DND-41 (cell line): ENCODE results near the gene GNS.

Experiments used
- ATAC-seq: fragments of 200-7000 bp; cut with Tn5 transposase; 3 replicates; pipeline ENCODE4 v1.9.1; 2021; ENCODE audit warnings: low read depth; ENCODE audit not compliant: insufficient read depth
- DNase-seq: peaks from one replicate; pipeline ENCODE4 v3.0.0-alpha.2; 2020
- H2AFZ ChIP-seq: 2 replicates; pipeline ENCODE4 v1.6.0; 2012; ENCODE audit warnings: low read depth, low read length
- H3K27ac ChIP-seq: 2 replicates; pipeline ENCODE4 v1.5.1; 2012; ENCODE audit warnings: low read length, inconsistent platforms
- H3K27me3 ChIP-seq: fragments of 200-600 bp; sonication (generic); 2 replicates; pipeline ENCODE4 v1.6.0; 2012; ENCODE audit warnings: low read length, mild to moderate bottlenecking, inconsistent platforms; ENCODE audit not compliant: insufficient read depth, poor library complexity
- H3K36me3 ChIP-seq: 2 replicates; pipeline ENCODE4 v1.5.1; 2012; ENCODE audit warnings: low read length, inconsistent platforms; ENCODE audit not compliant: insufficient read depth
- H3K4me1 ChIP-seq: 2 replicates; pipeline ENCODE4 v1.5.1; 2012; ENCODE audit warnings: mild to moderate bottlenecking, low read length; ENCODE audit not compliant: insufficient read depth
- H3K4me2 ChIP-seq: 2 replicates; pipeline ENCODE4 v1.6.0; 2012; ENCODE audit warnings: mild to moderate bottlenecking, moderate library complexity, low read length, inconsistent platforms; ENCODE audit not compliant: insufficient read depth
- H3K4me3 ChIP-seq, 2 experiments: fragments of 200-600 bp in 1 of 2; shearing (Covaris generic) in 1 of 2; 2 replicates each; pipeline ENCODE4 v1.5.1; 2012 to 2016; ENCODE audit warnings: inconsistent platforms in 2 of 2, low read length in 2 of 2, mild to moderate bottlenecking in 2 of 2, low read depth in 1 of 2, moderate library complexity in 1 of 2
- H3K79me2 ChIP-seq: 2 replicates; pipeline ENCODE4 v1.6.0; 2012; ENCODE audit warnings: low read length, inconsistent platforms; ENCODE audit not compliant: insufficient read depth
- H3K9ac ChIP-seq: 2 replicates; pipeline ENCODE4 v1.6.0; 2012; ENCODE audit warnings: low read depth, mild to moderate bottlenecking, inconsistent platforms, low read length, moderate library complexity
- H3K9me3 ChIP-seq: 2 replicates; pipeline ENCODE4 v1.5.1; 2012; ENCODE audit warnings: low read length, moderate library complexity, mild to moderate bottlenecking, inconsistent platforms; ENCODE audit not compliant: insufficient read depth, severe bottlenecking
- H4K20me1 ChIP-seq: 2 replicates; pipeline ENCODE4 v1.6.0; 2012; ENCODE audit warnings: low read length; ENCODE audit not compliant: insufficient read depth
- CTCF ChIP-seq: IDR thresholded peaks from 2 replicates; pipeline ENCODE4 v1.5.1; 2012; ENCODE audit warnings: borderline replicate concordance, low read length, moderate library complexity, mild to moderate bottlenecking; ENCODE audit not compliant: poor library complexity, severe bottlenecking; ENCODE audit errors: extremely low read depth
- EZH2 ChIP-seq: IDR thresholded peaks from 3 replicates; pipeline ENCODE4 v1.6.1; 2012; ENCODE audit warnings: borderline replicate concordance, low read depth, mild to moderate bottlenecking, moderate library complexity, low read length, inconsistent platforms; ENCODE audit not compliant: severe bottlenecking

GNS gene

GRCh38 chr12:64679487-64680001 is 79.7 kb downstream of the GNS start:
- Histone ChIP-seq H3K27me3 (no peaks in the 10 kb centered on the region), H3K4me1 (peaks cover 7% of the 10 kb centered on the region), H3K4me3 (no peak overlapping the region), H4K20me1 (peaks cover 16% of the 10 kb centered on the region; the same call in 1 of the 2 replicates), H3K4me2 (no peak overlapping the region), H3K9ac (no peak overlapping the region), H3K36me3 (no peaks in the 10 kb centered on the region), H3K27ac (no peak overlapping the region), H2AFZ (no peak overlapping the region), H3K9me3 (no peaks in the 10 kb centered on the region), H3K79me2 (peaks cover 64% of the 10 kb centered on the region)
- TF ChIP-seq EZH2 (no peak), CTCF (no peak)
- DNase-seq = no peak
- ATAC-seq = no peak

GRCh38 chr12:64678835-64679234 is 80.4 kb downstream of the GNS start:
- Histone ChIP-seq H3K27ac (no peak overlapping the region), H3K4me2 (no peak overlapping the region), H3K27me3 (no peaks in the 10 kb centered on the region), H3K79me2 (peaks cover 69% of the 10 kb centered on the region), H2AFZ (no peak overlapping the region), H3K4me1 (peaks cover 8% of the 10 kb centered on the region), H3K36me3 (no peaks in the 10 kb centered on the region), H3K4me3 (no peak overlapping the region), H3K9ac (no peak overlapping the region), H3K9me3 (no peaks in the 10 kb centered on the region), H4K20me1 (peaks cover 16% of the 10 kb centered on the region; the same call in 1 of the 2 replicates)
- TF ChIP-seq CTCF (no peak), EZH2 (no peak)
- ATAC-seq (no peak), DNase-seq (no peak)

- no peak for ATAC-seq
- no peak overlapping the region for H3K27ac ChIP-seq
- no peaks in the 10 kb centered on the region for H3K27me3 ChIP-seq
- H4K20me1 ChIP-seq = peaks cover 16% of the 10 kb centered on the region; the same call in 1 of the 2 replicates
- H3K9me3 ChIP-seq = no peaks in the 10 kb centered on the region
- peaks cover 14% of the 10 kb centered on the region for H3K4me1 ChIP-seq
- no peak overlapping the region for H2AFZ ChIP-seq
- no peak for DNase-seq
- no peak overlapping the region for H3K4me2 ChIP-seq
- H3K9ac ChIP-seq = no peak overlapping the region
- H3K4me3 ChIP-seq = no peak overlapping the region
- TF ChIP-seq CTCF = no peak
- TF ChIP-seq EZH2 = no peak
- H3K36me3 ChIP-seq = no peaks in the 10 kb centered on the region
- H3K79me2 ChIP-seq = peaks cover 72% of the 10 kb centered on the region
Observed at GRCh38 chr12:64678248-64678647, 81.0 kb downstream of the GNS start.

- H3K79me2 ChIP-seq = peaks cover 73% of the 10 kb centered on the region
- no peaks in the 10 kb centered on the region for H3K27me3 ChIP-seq
- DNase-seq (no peak), ATAC-seq (no peak)
- no peaks in the 10 kb centered on the region for H3K9me3 ChIP-seq
- TF ChIP-seq CTCF (no peak), EZH2 (no peak)
- H3K27ac ChIP-seq = no peak overlapping the region
- no peak overlapping the region for H2AFZ ChIP-seq
- H3K4me3 ChIP-seq = no peak overlapping the region
- no peak overlapping the region for H3K9ac ChIP-seq
- peaks cover 11% of the 10 kb centered on the region; the same call in 1 of the 2 replicates for H4K20me1 ChIP-seq
- no peak overlapping the region for H3K4me2 ChIP-seq
- peaks cover 37% of the 10 kb centered on the region for H3K4me1 ChIP-seq
- H3K36me3 ChIP-seq = no peaks in the 10 kb centered on the region
Observed at GRCh38 chr12:64675795-64676194, 83.4 kb downstream of the GNS start.
